GM12878 (cell line): ENCODE measurements around the gene IFNL2. TPM values are rescaled to one million over a fixed set of nuclear protein-coding genes. Genes with fewer than 3 reads are reported as not detected.

Experiments used
- ATAC-seq: fragments of 200-7000 bp; cut with Tn5 transposase; 3 replicates; pipeline ENCODE4 v1.9.1; 2020; ENCODE audit warnings: mild to moderate bottlenecking, moderate library complexity
- BruUV-seq: library from RNA; stranded (reverse); fragments of 400-500 nt; replicated peaks from 2 replicates; lab custom pipeline; 2021; lab: Mats Ljungman, UMichigan
- CTCF ChIA-PET: fragments of 300-600 bp; sonication (Branson Sonifier 250); formaldehyde crosslinking; extraction: SDS; loops from one replicate; lab custom pipeline; 2021; ENCODE audit warnings: inconsistent platforms; lab: Yijun Ruan, JAX
- POLR2A ChIA-PET: fragments of 350-600 bp; formaldehyde crosslinking; extraction: SDS; loops from one replicate; lab custom pipeline; 2021; ENCODE audit warnings: inconsistent platforms; lab: Charles Lee
- RAD21 ChIA-PET: fragments of 300-600 bp; sonication (Branson Sonifier 250); formaldehyde crosslinking; loops from one replicate; lab custom pipeline; 2023; ENCODE audit warnings: antibody characterized with exemption; ENCODE audit not compliant: unreplicated experiment; lab: Charles Lee
- SMC1A ChIA-PET: fragments of 300-600 bp; sonication (Branson Sonifier 250); formaldehyde crosslinking; loops from one replicate; lab custom pipeline; 2023; ENCODE audit not compliant: unreplicated experiment, uncharacterized antibody; lab: Charles Lee
- DNase-seq: peaks from one replicate; pipeline ENCODE4 v3.0.0-alpha.2; 2011; ENCODE audit warnings: low read depth, low spot score
- FAIRE-seq: peaks from 3 replicates; lab custom pipeline; 2011; peaks lifted over from hg19 to GRCh38; lab: Jason Lieb, UNC
- H2AFZ ChIP-seq: 2 replicates; pipeline ENCODE4 v1.6.0; 2011; ENCODE audit warnings: low read depth, low read length, control low read depth; ENCODE audit not compliant: control insufficient read depth
- H3K27ac ChIP-seq: 2 replicates; pipeline ENCODE4 v1.5.1; 2011; ENCODE audit warnings: control low read depth; ENCODE audit not compliant: control insufficient read depth, insufficient read depth
- H3K27me3 ChIP-seq, 2 experiments: replicated peaks in 1 of 2; 2 replicates each; pipeline versions ENCODE4 v1.6.0 to v1.6.1; 2011; ENCODE audit warnings: low read length in 1 of 2; ENCODE audit not compliant: control insufficient read depth in 2 of 2, insufficient read depth in 2 of 2
- H3K36me3 ChIP-seq, 2 experiments: 2 replicates each; pipeline ENCODE4 v1.5.1; 2011; ENCODE audit warnings: low read length in 1 of 2; ENCODE audit not compliant: control insufficient read depth in 2 of 2, insufficient read depth in 2 of 2
- H3K4me1 ChIP-seq: 2 replicates; pipeline ENCODE4 v1.6.1; 2011; ENCODE audit warnings: mild to moderate bottlenecking, low read length, moderate library complexity, mixed read lengths; ENCODE audit not compliant: control insufficient read depth, insufficient read depth
- H3K4me2 ChIP-seq: 2 replicates; pipeline ENCODE4 v1.6.0; 2011; ENCODE audit warnings: control low read depth; ENCODE audit not compliant: control insufficient read depth, insufficient read depth
- H3K4me3 ChIP-seq: fragments of 200-600 bp; sonication (generic); 2 replicates; pipeline ENCODE4 v1.5.1; 2016
- H3K79me2 ChIP-seq: 2 replicates; pipeline ENCODE4 v1.6.0; 2011; ENCODE audit warnings: low read length; ENCODE audit not compliant: control insufficient read depth, insufficient read depth
- H3K9ac ChIP-seq: 2 replicates; pipeline ENCODE4 v1.8.0; 2011; ENCODE audit warnings: low read length, control low read depth, mixed read lengths; ENCODE audit not compliant: control insufficient read depth, insufficient read depth
- H3K9me3 ChIP-seq: replicated peaks from 3 replicates; pipeline ENCODE4 v1.5.1; 2011; ENCODE audit warnings: mild to moderate bottlenecking, low read length; ENCODE audit not compliant: control insufficient read depth, insufficient read depth
- H4K20me1 ChIP-seq: 2 replicates; pipeline ENCODE4 v1.6.0; 2011; ENCODE audit not compliant: control insufficient read depth, insufficient read depth
- ATF2 ChIP-seq: IDR thresholded peaks from 2 replicates; pipeline ENCODE4 v1.6.1; 2012; ENCODE audit warnings: low read length, inconsistent platforms
- BACH1 ChIP-seq: fragments of 450-650 bp; IDR thresholded peaks from 2 replicates; pipeline ENCODE4 v1.6.1; 2017; ENCODE audit warnings: mild to moderate bottlenecking, borderline replicate concordance
- BCL3 ChIP-seq: IDR thresholded peaks from 2 replicates; pipeline ENCODE4 v1.6.1; 2011; ENCODE audit warnings: borderline replicate concordance, low read depth, mild to moderate bottlenecking, moderate library complexity, low read length; ENCODE audit not compliant: insufficient read depth, poor library complexity, severe bottlenecking
- CHD1 ChIP-seq: IDR thresholded peaks from 2 replicates; pipeline ENCODE4 v1.6.1; 2012; ENCODE audit warnings: low read depth, low read length, improper control_type of control experiment
- FOXM1 ChIP-seq: IDR thresholded peaks from 2 replicates; pipeline ENCODE4 v1.6.1; 2012; ENCODE audit warnings: low read depth, mild to moderate bottlenecking, inconsistent platforms, low read length, moderate library complexity
- KAT2A ChIP-seq: conservative IDR thresholded peaks from 2 replicates; pipeline ENCODE4 v1.6.1; 2011; ENCODE audit warnings: low read depth, low read length; ENCODE audit not compliant: control insufficient read depth
- PML ChIP-seq: IDR thresholded peaks from 2 replicates; pipeline ENCODE4 v1.6.1; 2012; ENCODE audit warnings: low read length, inconsistent platforms
- RB1 ChIP-seq: fragments of 450-650 bp; formaldehyde crosslinking; IDR thresholded peaks from 2 replicates; pipeline ENCODE4 v1.6.1; 2017; ENCODE audit warnings: mild to moderate bottlenecking, borderline replicate concordance
- SIN3A ChIP-seq: IDR thresholded peaks from 2 replicates; pipeline ENCODE4 v1.6.1; 2012; ENCODE audit warnings: low read depth, low read length, improper control_type of control experiment
- SMAD5 ChIP-seq: IDR thresholded peaks from 2 replicates; pipeline ENCODE4 v1.6.1; 2016; ENCODE audit warnings: antibody characterized with exemption, low read depth
- ZBTB11 ChIP-seq: fragments of 450-650 bp; formaldehyde crosslinking; IDR thresholded peaks from 2 replicates; pipeline ENCODE4 v1.5.0; 2022; ENCODE audit warnings: mild to moderate bottlenecking, missing genetic modification characterization
- WGBS: methylation state at CpG from one replicate; pipeline ENCODE4 v1.1.6; 2016; ENCODE audit warnings: low lambda C conversion rate; ENCODE audit not compliant: insufficient replicate concordance, insufficient coverage; ENCODE audit errors: missing lambda C conversion rate; 5-methylcytosine and 5-hydroxymethylcytosine counted together
- in situ Hi-C: fragments of 300-500 bp; cut with MboI; formaldehyde crosslinking; loops from 9 replicates; pipeline ENCODE4 v1.14.3; 2018; ENCODE audit warnings: mixed read lengths
- intact Hi-C: fragments of 100-400 bp; cut with micrococcal nuclease; formaldehyde crosslinking; loops from one replicate; pipeline ENCODE4 v1.14.2; 2022; ENCODE audit not compliant: unreplicated experiment
- polyA plus RNA-seq, 11 experiments: library from polyadenylated mRNA; depleted of rRNA in 4 of 11; unstranded in 6 of 11; stranded (reverse) in 5 of 11; fragments of >200 nt; fragmentation: Nextera tagmentation in 4 of 11; fragmentation: Illumina TruSeq in 1 of 11; extraction: Ambion mirVana in 4 of 11; extraction: Trizol in 1 of 11; gene quantifications; 1 replicate in 1 of 11; 2 replicates in 10 of 11; pipeline versions ENCODE4 v1.2.1 to v1.2.3, GENCODE V29; 2011 to 2016; ENCODE audit warnings: inconsistent platforms in 2 of 11, missing spikeins in 2 of 11, low read depth in 1 of 11
- total RNA-seq, 4 experiments: library from RNA; depleted of rRNA in 3 of 4; stranded (reverse); fragments of >200 nt in 3 of 4; fragmentation: Illumina TruSeq in 1 of 4; extraction: Trizol in 1 of 4; gene quantifications; 2 replicates each; pipeline versions ENCODE4 v1.2.1 to v1.2.3, GENCODE V29; 2013 to 2021

Gene IFNL2
- total and polyA plus RNA-seq, 10 of the 15 experiments (the other 5 are each of a cell fraction or from before 2014, with no cell fraction given): 0.24 TPM; not detected in 9

GRCh38 chr19:39232708-39233107, 35.5 kb upstream of the IFNL2 start:
- ChIA-PET POLR2A (no interaction called here), SMC1A (no interaction called here), CTCF (no interaction called here), RAD21 (no interaction called here)
- H4K20me1 ChIP-seq: no peaks in the 10 kb centered on the region
- H3K27ac ChIP-seq: no peak overlapping the region
- no peak for ATAC-seq
- intact Hi-C loops (no loop called here), in situ Hi-C loops (no loop called here)
- H3K79me2 ChIP-seq: no peaks in the 10 kb centered on the region
- FAIRE-seq: no peak
- DNase-seq: no peak
- no peak overlapping the region for H3K4me2 ChIP-seq
- no TSS peak for BruUV-seq
- H3K4me3 ChIP-seq: no peak overlapping the region
- 31% methylated on average over 5 of the region's 5 CpGs for WGBS
- no peak overlapping the region for H3K9ac ChIP-seq
- H3K9me3 ChIP-seq: no peaks in the 10 kb centered on the region
- peaks cover 4% of the 10 kb centered on the region for H3K4me1 ChIP-seq
- H2AFZ ChIP-seq: no peak overlapping the region
- H3K36me3 ChIP-seq: no peaks in the 10 kb centered on the region
- no peaks in the 10 kb centered on the region for H3K27me3 ChIP-seq
- no peak for TF ChIP-seq SMAD5
- no peak for TF ChIP-seq FOXM1
- no peak for TF ChIP-seq RB1
- no peak for TF ChIP-seq ATF2
- no peak for TF ChIP-seq BACH1
- TF ChIP-seq KAT2A: no peak

- no peaks in the 10 kb centered on the region for H4K20me1 ChIP-seq
- no peak for FAIRE-seq
- H3K27ac ChIP-seq: no peak overlapping the region
- H3K79me2 ChIP-seq: no peaks in the 10 kb centered on the region
- no peaks in the 10 kb centered on the region for H3K27me3 ChIP-seq
- peaks cover 7% of the 10 kb centered on the region for H3K4me1 ChIP-seq
- H3K36me3 ChIP-seq: no peaks in the 10 kb centered on the region
- SMC1A ChIA-PET: no interaction called here
- CTCF ChIA-PET: no interaction called here
- POLR2A ChIA-PET: no interaction called here
- ATAC-seq: no peak; the same call in 2 of the 3 replicates
- intact Hi-C loops: no loop called here
- H3K4me3 ChIP-seq: no peak overlapping the region
- no peak for DNase-seq
- RAD21 ChIA-PET: interaction anchor here (1.4 kb wide), 1 partner anchor 114 kb away, joined by 3 read pairs; no protein-coding TSS in a partner anchor
- H3K4me2 ChIP-seq: no peak overlapping the region
- H2AFZ ChIP-seq: no peak overlapping the region
- no peak overlapping the region for H3K9ac ChIP-seq
- H3K9me3 ChIP-seq: no peaks in the 10 kb centered on the region
- no TSS peak for BruUV-seq
- WGBS: 56% methylated on average over 12 of the region's 12 CpGs
- in situ Hi-C loops: no loop called here
- TF ChIP-seq ZBTB11 (no peak), BCL3 (no peak), CHD1 (no peak), PML (no peak), SIN3A (no peak)
Measured at GRCh38 chr19:39236527-39236926, 31.7 kb upstream of the IFNL2 start.
